HL-60 (cell line): ENCODE data around the gene TMTC1.

Source experiments
- GABPA ChIP-seq: IDR thresholded peaks from 2 replicates; pipeline ENCODE4 v1.6.1; 2012; ENCODE audit warnings: low read depth
- SPI1 ChIP-seq: IDR thresholded peaks from 2 replicates; pipeline ENCODE4 v1.6.1; 2012; ENCODE audit warnings: low read depth, mild to moderate bottlenecking, borderline replicate concordance
- TF ChIP-seq, protein P1 (sequence below): IDR thresholded peaks from one replicate; pipeline ENCODE4 v1.5.1; 2011; ENCODE audit warnings: low read length, control low read depth, inconsistent platforms; ENCODE audit not compliant: insufficient read depth

DNA sequence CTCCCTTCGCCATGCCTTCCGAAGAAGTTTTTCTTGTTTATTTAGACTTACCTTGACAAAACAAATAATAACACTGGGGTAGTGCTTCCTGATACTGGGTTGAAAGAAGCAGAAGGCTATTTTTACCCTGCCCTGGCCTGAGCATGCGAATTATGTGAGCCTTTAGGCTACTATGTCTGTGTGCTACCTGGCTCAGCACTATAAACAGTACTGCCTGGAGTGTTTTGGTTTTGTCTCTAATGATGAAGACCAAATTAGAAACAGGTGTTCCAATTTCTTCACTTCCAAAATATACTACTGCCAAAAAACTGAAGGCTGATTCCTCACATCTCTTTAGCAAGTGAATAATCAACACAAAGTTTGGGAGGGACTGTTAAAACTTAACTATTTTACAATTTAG lies 278.6 kb downstream of the TMTC1 start:
- TF ChIP-seq, protein P1, sequence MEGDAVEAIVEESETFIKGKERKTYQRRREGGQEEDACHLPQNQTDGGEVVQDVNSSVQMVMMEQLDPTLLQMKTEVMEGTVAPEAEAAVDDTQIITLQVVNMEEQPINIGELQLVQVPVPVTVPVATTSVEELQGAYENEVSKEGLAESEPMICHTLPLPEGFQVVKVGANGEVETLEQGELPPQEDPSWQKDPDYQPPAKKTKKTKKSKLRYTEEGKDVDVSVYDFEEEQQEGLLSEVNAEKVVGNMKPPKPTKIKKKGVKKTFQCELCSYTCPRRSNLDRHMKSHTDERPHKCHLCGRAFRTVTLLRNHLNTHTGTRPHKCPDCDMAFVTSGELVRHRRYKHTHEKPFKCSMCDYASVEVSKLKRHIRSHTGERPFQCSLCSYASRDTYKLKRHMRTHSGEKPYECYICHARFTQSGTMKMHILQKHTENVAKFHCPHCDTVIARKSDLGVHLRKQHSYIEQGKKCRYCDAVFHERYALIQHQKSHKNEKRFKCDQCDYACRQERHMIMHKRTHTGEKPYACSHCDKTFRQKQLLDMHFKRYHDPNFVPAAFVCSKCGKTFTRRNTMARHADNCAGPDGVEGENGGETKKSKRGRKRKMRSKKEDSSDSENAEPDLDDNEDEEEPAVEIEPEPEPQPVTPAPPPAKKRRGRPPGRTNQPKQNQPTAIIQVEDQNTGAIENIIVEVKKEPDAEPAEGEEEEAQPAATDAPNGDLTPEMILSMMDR, result no peak
- TF ChIP-seq GABPA (no peak), SPI1 (no peak)
